ENCODE measurements around the gene PCDHGC3. TPM values are rescaled to one million over a fixed set of nuclear protein-coding genes. Genes with fewer than 3 reads are reported as not detected.

PCDHGC3 gene
- total and polyA plus RNA-seq, 2 of the 13 experiments (the other 11 are each of a cell fraction or from before 2014, with no cell fraction given), result 0.20 to 0.30 TPM

DNA sequence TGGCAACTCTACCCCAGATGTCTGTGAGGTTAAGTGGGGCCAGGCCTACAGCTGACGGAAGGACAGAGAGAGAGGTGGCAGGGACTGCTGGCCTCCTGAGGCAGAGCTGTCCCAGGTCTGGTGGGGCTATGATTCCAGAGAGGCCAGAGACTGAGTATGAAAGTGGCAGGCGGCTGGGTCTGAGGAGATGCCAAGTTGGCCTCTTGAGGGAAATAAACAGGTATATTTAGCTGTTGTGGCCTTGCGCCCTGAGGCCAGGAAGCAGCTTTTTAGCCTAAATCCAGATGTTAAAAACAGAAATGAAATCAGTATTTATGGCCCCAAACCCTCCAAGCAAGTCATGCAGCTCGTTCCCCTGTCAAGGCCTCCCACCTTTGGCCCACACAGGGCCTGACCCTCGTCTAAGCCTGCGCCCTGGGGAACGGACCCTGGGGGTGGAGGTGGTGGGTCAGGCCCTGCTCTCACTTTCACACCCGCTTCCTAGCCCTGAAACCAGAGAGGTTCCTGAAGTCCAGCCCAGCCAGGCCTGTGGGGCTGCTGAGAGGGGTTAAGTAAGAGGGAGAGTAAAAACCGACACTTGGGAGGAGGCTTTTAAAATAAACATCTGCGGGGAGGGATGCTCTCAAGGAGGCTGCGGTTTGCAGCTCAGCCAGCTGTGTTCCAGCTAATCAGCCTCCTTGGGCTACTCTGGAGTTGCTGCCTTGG lies 31.8 kb downstream of the PCDHGC3 start (continued):
- TF ChIP-seq SP5 (CRISPR knock-in tag; IDR thresholded peaks at IDR 0.05; ENCODE audit: borderline replicate concordance, low read depth), result no peak
- TF ChIP-seq SSRP1 (CRISPR knock-in tag; IDR thresholded peaks at IDR 0.05), result no peak
- no peak for TF ChIP-seq GABPB1 (CRISPR knock-in tag; IDR thresholded peaks at IDR 0.05)
- TF ChIP-seq ARNTL (CRISPR knock-in tag; IDR thresholded peaks at IDR 0.05), result no peak
- TF ChIP-seq MEIS1 (CRISPR knock-in tag; IDR thresholded peaks at IDR 0.05; ENCODE audit: borderline replicate concordance), result no peak
- TF ChIP-seq, protein P1, sequence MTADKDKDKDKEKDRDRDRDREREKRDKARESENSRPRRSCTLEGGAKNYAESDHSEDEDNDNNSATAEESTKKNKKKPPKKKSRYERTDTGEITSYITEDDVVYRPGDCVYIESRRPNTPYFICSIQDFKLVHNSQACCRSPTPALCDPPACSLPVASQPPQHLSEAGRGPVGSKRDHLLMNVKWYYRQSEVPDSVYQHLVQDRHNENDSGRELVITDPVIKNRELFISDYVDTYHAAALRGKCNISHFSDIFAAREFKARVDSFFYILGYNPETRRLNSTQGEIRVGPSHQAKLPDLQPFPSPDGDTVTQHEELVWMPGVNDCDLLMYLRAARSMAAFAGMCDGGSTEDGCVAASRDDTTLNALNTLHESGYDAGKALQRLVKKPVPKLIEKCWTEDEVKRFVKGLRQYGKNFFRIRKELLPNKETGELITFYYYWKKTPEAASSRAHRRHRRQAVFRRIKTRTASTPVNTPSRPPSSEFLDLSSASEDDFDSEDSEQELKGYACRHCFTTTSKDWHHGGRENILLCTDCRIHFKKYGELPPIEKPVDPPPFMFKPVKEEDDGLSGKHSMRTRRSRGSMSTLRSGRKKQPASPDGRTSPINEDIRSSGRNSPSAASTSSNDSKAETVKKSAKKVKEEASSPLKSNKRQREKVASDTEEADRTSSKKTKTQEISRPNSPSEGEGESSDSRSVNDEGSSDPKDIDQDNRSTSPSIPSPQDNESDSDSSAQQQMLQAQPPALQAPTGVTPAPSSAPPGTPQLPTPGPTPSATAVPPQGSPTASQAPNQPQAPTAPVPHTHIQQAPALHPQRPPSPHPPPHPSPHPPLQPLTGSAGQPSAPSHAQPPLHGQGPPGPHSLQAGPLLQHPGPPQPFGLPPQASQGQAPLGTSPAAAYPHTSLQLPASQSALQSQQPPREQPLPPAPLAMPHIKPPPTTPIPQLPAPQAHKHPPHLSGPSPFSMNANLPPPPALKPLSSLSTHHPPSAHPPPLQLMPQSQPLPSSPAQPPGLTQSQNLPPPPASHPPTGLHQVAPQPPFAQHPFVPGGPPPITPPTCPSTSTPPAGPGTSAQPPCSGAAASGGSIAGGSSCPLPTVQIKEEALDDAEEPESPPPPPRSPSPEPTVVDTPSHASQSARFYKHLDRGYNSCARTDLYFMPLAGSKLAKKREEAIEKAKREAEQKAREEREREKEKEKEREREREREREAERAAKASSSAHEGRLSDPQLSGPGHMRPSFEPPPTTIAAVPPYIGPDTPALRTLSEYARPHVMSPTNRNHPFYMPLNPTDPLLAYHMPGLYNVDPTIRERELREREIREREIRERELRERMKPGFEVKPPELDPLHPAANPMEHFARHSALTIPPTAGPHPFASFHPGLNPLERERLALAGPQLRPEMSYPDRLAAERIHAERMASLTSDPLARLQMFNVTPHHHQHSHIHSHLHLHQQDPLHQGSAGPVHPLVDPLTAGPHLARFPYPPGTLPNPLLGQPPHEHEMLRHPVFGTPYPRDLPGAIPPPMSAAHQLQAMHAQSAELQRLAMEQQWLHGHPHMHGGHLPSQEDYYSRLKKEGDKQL (CRISPR knock-in tag; IDR thresholded peaks at IDR 0.05; ENCODE audit: low read depth), result no peak
- no peak for TF ChIP-seq MAFG (CRISPR knock-in tag; IDR thresholded peaks at IDR 0.05)
- no peak for TF ChIP-seq NFE2L2 (IDR thresholded peaks at IDR 0.05; ENCODE audit: low read length)
- TF ChIP-seq HOXD1 (CRISPR knock-in tag; IDR thresholded peaks at IDR 0.05), result no peak
- TF ChIP-seq, protein P2, sequence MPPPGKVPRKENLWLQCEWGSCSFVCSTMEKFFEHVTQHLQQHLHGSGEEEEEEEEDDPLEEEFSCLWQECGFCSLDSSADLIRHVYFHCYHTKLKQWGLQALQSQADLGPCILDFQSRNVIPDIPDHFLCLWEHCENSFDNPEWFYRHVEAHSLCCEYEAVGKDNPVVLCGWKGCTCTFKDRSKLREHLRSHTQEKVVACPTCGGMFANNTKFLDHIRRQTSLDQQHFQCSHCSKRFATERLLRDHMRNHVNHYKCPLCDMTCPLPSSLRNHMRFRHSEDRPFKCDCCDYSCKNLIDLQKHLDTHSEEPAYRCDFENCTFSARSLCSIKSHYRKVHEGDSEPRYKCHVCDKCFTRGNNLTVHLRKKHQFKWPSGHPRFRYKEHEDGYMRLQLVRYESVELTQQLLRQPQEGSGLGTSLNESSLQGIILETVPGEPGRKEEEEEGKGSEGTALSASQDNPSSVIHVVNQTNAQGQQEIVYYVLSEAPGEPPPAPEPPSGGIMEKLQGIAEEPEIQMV (CRISPR knock-in tag; IDR thresholded peaks at IDR 0.05; ENCODE audit: low read depth), result no peak
- TF ChIP-seq AHR (CRISPR knock-in tag; IDR thresholded peaks at IDR 0.05), result no peak
- TF ChIP-seq KAT7 (CRISPR knock-in tag; IDR thresholded peaks at IDR 0.05; ENCODE audit: borderline replicate concordance), result no peak
